ENCODE results near the gene MSL1. TPM values are rescaled to one million over a fixed set of nuclear protein-coding genes. Genes with fewer than 3 reads are reported as not detected.

MSL1 gene
- total RNA-seq, 1 donor, result 31.8 TPM

DNA sequence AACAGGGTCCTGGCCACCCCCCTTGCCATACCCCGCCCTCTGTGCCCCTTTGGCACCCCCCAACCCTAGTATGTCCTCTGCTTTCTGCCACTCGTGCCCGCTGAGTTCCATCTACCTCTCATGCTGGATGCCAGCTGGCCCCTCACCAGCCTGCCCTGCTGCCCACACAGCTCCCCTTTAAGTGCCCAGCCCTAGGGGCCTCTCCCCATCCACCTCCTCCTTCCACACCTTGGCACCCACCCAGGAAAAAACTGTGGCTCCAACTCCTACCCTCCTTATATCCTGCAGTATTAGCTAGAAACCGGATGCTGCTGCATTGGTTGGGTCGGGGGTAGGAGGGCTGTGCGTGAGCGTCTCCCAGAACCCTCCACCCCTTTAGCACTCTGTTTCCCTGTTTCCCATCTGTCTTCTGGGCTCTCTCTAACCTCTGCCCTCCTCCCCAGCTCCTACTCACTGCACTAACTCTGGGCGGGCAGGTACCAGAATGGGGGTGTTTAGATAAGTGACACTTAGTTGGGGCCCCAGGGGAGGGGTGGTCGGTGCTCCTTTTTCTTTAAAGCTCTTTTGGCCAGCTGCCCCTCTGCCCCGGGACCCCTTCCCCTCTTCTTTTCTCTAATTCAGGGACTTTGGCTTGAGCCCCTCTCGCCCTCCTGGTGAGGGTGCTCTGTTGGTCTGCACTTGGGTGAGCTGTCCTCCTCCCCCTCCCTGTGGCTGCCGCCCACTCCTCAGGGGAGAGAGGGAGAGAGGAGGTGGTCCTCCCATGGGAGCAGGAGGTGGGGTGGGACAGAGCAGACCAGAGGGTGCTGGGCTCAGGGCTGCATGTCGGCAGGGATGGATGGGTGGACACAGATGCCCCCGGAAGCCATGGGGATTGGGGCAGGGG is 31.3 kb upstream of the MSL1 start:
- no peak for DNase-seq (ENCODE audit: low read depth in 2 of 3, low spot score in 2 of 3)

DNA sequence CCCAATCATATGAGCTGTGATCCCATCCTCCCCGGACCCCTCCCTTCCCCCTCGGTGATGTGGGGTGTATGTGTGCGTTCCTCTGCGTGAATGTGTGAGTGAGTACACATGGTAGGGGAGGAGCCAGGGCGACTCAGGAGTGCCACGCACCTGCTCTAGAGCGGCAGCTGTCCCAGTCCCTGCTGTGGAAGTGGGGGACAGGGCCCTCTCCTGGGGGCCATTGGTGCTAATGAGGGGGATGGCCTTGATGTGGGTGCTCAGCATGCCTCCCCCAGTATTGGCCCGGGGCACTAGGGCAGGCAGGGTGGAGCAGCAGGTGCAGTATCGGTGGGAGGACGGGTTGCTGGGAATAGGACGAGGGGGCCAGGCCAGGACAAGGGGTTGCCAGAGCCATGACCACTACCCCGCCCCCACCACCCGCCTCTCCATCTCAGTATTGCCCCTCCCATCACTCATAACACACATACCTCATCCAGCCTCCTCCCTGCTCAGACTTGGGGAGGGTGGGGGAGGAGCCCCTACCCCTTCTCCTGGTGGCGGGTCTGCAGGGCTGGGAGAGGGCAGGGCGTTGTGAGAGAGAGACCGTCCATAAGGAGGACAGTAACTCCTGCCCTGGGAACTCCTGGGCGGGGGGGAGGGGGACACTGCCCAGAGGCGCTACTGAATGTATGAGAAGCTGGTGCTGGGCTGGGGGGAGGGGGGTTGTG is 29.9 kb upstream of the MSL1 start:
- DNase-seq (ENCODE audit: low read depth in 2 of 3, low spot score in 2 of 3), result no peak

DNA sequence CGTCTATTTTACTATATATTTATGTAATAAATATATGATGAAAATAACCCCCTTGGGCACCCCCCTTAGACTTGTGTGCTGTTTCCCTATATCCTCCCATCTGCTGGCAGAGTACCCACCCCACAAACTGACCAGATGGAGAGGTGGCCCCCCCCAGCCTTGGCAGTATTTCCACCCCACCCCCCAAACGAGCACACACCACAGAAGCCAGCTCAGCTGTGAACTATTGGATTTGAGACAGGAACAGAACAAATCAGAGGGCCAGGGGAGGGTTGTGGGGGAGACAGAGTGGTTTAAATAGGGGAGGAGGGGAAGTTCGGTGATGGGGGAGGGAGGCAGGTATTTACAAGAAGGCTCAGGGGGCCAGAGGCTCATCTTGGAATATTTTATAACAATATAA is 29.2 kb upstream of the MSL1 start:
- no peak for DNase-seq (ENCODE audit: low read depth in 2 of 3, low spot score in 2 of 3)

DNA sequence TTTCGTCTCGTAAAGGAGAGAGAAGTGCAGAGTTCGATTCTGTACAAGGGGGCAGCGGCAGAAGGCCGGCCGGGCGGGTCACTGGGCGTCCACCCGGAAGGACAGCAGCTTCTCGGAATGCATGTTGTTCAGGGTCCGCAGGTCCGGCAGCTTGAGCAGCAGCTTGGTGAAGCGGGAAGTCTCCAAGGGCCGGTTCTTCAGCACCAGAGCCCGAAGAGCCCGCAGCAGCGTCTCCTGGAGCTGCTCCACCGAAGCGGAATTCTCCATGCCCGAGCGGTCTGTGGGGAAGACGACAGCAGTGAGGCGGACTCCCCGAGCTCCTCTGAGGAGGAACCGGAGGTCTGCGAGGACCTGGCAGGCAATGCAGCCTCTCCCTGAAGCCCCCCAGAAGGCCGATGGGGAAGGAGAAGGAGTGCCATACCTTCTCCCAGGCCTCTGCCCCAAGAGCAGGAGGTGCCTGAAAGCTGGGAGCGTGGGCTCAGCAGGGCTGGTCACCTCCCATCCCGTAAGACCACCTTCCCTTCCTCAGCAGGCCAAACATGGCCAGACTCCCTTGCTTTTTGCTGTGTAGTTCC is 28.7 kb upstream of the MSL1 start:
- no peak for DNase-seq (ENCODE audit: low read depth in 2 of 3, low spot score in 2 of 3)

DNA sequence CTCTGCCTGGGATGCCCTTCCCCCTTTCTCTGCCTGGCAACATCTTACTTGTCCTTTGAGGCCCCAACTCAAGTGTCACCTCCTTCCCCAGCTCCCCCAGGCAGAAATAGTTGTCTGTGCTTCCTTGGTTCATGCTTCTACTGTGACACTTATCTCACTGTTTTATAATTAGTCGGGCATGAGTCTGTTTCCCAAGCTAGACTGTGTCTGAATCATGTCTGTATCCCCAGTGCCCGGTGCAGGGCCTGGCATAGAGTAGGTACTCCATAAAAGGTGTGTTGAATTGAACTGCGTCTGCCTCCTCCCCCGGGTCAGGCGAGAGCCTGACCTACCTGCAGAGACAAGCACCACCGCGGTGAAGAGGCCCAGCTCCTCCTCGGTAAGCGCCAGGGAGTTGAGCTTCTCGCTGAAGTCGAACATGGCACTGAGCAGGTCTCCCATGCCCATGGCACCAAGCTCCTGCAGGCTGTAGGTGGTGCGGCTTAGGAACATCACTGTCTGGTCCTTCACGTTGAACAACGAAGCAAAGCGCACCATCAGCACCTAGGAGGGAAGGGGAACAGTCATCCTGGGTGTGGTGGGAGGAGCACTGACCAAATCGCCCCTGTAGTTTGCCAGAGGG is 28.1 kb upstream of the MSL1 start:
- no peak for DNase-seq (ENCODE audit: low read depth in 2 of 3, low spot score in 2 of 3)

DNA sequence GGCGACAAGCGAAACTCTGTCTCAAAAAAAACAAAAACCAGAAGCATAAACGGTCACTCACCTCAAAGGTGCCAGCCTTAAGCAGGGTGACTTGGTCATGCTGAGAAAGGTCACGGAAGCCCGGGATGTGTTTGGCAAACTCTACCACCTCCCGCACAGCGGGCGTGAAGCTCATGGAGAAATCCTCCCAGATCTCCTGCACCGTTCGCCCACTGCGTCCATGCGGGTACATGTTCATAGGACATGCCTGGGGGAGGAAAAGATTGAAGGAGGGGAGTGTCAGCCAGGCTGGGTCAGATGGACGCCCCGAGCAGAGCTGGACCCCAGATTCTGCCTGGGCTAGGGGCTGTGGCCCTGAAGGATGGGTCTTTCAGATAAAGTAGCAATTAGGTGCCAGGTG is 26.9 kb upstream of the MSL1 start:
- no peak for DNase-seq (ENCODE audit: low read depth in 2 of 3, low spot score in 2 of 3)

DNA sequence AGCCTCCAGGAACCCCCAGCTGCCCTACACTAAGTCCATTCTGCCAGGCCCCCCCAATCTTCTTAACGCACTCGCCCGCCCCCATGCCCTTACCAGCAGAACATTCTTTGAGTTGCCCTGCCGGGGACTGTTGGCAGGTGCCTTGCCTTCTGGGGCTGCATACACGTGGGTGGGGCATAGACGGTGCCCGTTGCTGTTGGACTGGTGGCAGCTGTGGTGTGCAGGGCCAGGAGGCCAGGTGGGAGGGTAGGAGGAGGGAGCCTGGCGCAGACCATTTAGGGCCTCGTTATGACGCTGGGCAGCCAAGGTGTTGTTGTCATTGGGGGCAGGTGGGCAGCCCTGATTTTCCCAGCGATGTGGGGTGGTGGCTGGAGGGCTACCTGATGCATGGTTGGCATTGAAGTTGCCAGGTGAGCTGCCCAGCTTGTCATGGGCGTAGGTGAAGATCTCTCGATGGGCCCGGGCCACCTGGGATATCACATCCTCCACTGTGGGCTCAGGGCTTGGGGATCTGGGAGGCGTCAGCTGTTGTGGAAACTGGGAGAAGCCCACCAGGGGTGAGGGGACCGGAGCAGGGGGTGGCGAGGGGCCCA is 26.3 kb upstream of the MSL1 start:
- DNase-seq (ENCODE audit: low read depth in 2 of 3, low spot score in 2 of 3), result no peak

DNA sequence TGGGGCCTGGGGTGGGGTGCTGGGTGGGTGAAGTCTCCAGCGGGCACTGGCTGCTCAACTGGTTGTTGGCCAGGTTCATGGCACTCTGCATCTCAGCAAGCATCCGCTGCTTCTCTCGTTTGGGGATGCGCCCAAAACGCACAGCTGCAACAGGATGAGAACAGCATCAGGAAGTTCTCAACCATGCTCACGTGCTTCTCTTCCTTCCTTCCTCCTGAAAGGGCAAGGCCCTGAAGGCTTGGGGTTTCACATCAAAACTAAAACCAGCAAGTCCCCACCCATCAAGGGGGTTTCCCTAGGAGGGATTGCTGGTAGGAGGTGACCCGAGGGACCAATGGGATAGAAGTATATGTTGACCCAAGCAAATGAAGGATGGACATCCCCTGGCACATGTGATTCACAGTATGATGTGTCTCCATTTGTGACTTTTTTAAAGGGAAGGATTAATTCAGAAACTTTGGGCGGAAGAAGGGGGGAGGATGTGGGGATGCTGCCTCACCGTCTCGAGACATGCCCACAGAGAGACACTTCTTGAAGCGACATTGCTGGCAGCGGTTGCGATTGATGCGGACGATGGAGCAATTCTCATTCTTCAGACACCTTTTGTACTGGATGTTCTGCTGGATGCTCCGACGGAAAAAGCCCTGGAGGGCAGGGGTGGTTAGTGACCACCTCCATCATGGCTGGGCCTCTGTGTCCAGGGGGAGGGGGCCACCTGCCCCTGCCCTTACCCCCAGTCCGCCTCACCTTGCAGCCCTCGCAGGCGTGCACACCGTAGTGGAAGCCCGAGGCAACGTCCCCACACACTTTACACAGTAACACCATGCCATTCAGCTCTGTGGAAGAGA is 25.6 kb upstream of the MSL1 start:
- peak; percentile 61 to 78 (median 77) for DNase-seq (ENCODE audit: low read depth in 2 of 3, low spot score in 2 of 3)

DNA sequence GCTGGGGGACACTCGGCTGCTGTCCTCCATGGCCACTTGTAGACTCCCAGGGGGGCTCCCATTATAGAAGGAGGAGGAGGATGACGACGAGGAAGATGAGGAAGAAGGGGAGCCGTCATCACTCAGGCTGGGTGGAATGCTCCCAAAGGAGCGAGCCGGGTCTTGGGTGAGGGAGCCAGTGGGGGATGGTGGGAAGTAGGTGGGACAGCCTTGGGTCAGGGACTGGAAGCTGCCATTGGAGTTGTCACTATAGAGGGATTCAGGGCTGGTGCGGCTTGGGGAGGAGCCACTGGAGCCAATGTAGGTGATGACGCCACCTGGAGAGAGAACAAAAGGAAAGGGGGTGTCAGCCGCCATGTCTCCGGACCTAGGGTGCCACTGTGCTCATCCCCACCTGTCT is 24.7 kb upstream of the MSL1 start:
- DNase-seq (ENCODE audit: low read depth in 2 of 3, low spot score in 2 of 3), result no peak

DNA sequence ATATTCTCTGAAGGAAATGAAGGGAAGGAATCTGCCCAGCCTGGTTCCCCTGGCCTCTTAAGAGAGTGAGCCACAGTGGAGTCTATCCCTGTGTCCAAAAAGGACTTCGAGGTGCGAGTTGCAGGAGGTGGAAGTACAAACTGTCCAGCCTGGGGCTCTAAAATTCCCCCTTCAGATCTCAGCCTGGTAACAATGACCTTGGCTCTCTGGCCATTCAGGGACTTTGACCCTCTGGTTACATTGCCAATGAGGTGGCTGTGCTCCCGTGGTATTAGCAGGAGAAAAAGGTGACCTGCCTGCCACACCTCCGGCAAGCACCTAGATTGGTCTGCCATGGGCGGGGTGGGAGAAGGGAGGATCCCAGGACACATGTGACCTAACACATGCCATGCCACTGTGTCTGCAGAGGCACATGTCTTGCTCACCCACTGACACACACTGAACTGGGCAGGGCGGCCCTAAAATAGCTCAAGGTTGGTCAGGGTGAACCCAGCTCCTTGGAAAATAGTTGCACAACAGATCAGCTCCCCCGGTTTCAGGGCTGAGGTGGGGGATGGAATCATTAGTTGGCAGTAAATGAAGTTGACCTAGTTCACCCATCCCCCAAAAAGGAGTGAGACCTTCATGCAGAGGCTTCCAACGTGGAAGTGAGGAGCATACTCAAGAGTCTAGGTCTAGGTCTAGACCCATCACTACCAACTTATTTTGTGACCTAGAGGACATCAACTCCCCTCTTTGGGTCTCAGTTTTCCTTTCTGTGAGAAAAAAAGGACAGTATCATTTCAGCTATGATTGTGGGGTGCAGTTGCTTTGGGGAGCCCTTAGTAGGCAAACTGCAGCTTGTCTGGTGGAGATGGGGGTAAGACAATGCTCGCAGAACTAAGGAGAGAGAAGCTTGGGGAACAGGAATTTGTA is 23.6 kb upstream of the MSL1 start:
- no peak for DNase-seq (ENCODE audit: low read depth in 2 of 3, low spot score in 2 of 3)

DNA sequence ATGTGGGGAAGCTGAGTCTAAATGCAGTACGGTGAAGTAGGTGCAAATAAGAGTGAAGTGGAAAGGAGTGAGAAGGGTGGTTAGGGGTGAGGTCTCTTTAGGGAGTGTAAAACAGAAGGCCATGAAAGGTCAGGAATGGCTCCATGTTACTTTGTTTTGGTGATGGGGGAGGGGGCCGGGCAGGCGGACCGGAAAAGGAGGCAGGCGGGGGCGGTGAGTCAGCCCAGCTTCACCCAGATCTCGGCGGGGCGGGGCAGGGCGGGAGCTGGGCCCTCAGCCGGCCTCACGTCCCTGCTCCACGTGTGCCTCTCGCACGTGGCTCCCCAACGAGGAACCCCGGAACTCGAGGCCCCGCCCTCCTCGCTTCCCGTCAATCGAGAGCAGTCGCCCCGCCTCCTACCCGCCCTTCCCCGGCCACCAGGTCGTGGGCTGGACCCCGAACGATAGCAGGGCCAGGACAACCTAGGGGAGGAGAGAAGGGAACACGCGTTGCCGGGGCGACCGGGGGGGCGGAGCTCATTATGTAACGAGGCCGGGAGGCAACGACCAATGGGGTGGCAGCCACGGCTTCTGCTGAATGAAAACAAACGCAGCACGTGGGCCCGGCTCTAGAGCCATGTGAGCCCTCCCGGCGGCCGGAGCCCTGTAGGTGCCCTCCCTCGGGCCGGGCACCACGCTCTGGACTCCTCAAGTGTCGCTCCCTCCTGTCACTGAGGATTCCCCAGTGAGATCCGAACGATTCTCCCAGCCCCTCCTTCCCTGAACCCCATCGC is 22.7 kb upstream of the MSL1 start:
- DNase-seq (ENCODE audit: low read depth in 2 of 3, low spot score in 2 of 3), result peak; percentile 93 to 95 (median 94)

DNA sequence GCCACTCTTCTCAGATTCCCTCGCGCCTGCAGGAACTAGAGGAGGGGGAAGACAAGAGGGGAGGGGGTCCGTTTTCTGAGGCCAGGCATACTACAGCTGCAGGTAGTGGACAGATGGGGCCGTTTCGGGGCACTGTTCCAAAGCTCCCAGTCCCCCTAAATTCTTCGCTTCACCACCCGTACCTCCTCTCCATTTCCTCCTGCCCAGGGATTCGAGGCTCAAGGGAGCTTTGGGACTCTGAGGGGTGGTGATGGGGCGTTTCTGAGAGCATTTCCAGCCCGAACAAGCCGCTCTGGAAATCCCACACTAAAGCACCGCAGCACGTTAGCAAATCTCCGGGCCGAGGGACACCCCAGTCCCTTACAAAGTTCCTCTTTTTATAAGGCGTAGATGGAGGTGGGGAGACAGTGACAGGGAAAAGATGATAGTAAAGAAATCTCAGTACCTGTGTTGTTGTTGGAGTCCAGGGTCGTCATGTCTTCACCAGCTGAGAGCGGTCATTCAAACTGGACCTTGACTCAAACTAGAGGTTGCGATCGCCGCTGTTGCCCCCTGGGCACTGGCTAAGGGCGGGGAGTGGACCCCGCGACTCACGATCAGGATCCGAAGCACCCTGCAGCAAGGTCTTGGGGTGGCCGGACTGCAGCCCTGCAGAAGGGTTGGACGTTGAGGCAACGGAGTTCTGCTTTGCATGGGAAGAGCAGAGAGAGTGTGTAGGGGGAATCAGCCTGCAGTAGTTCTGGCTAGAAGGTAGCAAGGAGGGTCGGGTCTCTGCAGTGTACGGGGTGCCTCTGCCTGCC is 22.0 kb upstream of the MSL1 start:
- DNase-seq (ENCODE audit: low read depth in 2 of 3, low spot score in 2 of 3), result peak in 2 of 3 donors; percentile 35 to 41

DNA sequence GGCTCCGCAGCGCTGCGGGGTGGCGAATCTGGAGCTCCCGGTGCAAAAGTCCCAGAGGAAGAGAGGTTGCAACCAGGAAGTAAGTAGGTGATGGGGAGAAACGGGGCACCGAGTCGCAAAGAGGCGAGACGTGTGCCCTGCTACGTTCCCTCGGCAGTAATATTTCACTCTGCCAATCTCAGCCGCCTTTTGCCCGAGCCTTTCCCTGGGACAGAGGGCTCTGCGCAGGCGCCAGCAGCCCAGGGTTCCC is 21.4 kb upstream of the MSL1 start, which contains the start of gene NR1D1:
Gene NR1D1, minus strand, starts transcription at position 171 of the 250 bp plus-strand sequence. CDS start 495 bp downstream, outside the sequence.
- DNase-seq (ENCODE audit: low read depth in 2 of 3, low spot score in 2 of 3), result no peak

DNA sequence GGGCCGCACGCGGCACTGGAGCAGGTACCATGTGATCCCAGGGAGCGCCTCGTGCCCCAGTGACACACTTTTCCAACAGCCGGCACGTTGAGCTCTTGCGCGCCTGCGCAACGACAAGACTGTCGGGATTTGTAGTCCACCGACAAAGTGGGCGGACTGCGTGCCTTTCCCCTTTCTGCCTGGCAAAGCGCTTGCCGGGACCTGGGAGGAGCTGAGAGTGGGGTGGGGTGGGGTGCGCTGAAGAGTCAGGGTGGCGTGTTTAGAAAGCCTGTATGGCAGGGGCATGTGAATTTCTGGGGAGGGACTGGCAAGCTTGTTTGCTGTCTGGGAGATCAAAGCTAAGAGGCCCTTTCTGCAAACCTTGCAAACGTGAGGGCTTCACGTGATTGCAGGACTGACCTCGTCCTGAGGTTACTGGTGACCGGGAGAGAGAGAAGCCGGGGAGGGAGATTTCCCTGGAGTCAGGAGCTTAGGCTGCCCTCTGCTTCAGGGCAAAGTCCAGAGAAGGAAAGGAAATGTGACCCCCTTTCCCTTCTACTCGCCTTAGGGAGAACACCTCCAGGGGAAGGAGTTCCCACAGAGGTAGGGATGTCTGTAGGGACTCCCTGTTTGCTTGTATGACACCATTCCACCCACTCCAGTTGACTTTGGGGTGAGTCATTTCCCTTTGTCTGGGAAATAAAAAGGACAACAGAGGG is 21.0 kb upstream of the MSL1 start:
- peak in 2 of 3 donors; percentile 89 to 90 for DNase-seq (ENCODE audit: low read depth in 2 of 3, low spot score in 2 of 3)

DNA sequence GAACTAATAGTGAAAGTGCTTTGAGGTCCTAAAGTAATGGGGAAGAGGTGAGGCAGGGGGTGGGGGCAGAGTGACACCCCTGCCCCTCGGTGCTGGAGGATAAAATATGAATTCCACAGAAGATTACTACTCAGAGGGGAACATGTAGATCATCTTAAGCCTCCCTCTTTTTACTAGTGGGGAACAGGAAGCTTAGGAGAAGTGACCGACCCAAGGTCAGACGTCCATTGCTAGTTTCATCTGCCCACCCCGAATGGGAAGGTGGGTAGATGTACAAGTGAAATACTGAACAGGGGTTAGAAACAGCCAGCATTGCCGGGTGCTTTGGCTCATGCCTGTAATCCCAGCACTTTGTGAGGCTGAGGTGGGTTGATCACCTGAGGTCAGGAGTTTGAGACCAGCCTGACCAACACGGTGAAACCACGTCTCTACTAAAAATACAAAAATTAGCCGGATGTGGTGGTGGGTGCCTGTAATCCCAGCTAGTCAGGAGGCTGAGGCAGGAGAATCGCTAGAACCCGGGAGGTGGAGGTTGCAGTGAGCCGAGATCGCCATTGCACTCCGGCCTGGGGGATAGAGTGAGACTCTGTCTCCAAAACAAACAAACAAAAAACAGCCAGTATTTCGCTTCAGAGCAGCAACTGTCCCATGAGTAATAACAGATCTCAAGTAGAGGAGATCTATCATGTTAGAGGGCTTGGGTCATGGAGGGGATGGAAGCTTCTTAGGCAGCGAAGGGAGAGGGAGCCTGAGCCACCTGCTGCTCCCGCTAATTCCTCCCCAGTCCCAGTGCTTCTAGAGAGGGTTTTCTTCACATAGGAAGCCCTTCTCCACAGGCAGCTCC is 20.2 kb upstream of the MSL1 start:
- DNase-seq (ENCODE audit: low read depth in 2 of 3, low spot score in 2 of 3), result no peak

DNA sequence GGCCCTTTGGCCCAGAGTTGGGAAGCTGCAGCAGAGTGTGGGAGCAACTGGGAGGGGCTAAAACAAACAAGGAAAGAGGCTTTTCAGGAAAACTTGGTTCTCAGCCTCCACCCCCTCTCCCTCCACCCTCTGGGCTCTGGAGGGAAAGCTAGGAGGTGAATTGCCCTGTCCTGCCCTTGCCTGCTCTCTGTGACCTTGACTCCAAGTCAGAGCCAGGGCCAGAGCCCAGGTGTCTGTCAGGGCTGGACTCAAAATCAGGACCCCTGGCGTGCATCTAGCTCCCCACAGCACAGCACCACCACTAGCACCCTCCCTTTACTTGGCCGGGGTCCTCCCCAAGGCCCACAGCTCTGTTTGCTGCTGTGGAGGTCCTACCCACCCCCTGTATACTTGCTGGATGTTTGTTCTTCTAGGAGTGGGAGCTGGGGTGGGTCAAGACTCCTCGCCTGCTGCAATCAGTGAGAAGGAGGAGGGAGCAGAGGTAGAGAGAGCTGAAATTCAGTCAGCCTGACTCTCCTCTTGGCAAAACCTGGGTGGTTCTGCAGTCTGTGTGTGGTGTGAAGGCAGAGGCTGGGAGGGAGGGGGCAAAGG is 18.6 kb upstream of the MSL1 start:
- DNase-seq (ENCODE audit: low read depth in 2 of 3, low spot score in 2 of 3), result no peak

Data from hematopoietic multipotent progenitor cell (in vitro differentiated cells).